HG03565 (cell line): Measurements from ENCODE around the gene CARMIL3.
A peak's percentile ranks its signal among the peaks of the same experiment; 100 is the strongest.

ENCODE experiments used
- ATAC-seq: cut with Tn5 transposase; IDR thresholded peaks from one replicate; pipeline ENCODE4 v1.9.1; 2021; ENCODE audit warnings: mild to moderate bottlenecking, moderate library complexity; ENCODE audit not compliant: unreplicated experiment

The CARMIL3 gene

DNA sequence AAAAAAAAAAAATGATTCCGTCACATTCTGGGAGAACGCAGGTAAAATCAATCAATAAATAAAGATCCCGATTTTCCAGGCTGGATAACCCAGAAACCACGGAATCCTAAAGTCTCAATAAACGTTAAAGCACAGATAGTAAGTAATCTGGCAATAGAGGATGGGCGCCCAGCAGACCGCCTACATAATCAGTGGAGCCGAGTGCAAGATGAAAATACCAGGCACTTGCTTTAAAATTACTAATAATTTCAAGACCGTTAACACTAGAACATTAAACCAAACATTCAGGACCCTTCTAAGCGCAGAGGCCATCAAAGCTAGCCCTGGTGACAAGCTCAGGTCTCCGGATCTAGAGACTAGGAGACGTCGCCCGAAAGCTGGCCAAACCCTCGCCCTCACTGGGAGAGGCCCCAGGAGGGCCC lies 61.6 kb downstream of the CARMIL3 start:
- no peak for ATAC-seq

DNA sequence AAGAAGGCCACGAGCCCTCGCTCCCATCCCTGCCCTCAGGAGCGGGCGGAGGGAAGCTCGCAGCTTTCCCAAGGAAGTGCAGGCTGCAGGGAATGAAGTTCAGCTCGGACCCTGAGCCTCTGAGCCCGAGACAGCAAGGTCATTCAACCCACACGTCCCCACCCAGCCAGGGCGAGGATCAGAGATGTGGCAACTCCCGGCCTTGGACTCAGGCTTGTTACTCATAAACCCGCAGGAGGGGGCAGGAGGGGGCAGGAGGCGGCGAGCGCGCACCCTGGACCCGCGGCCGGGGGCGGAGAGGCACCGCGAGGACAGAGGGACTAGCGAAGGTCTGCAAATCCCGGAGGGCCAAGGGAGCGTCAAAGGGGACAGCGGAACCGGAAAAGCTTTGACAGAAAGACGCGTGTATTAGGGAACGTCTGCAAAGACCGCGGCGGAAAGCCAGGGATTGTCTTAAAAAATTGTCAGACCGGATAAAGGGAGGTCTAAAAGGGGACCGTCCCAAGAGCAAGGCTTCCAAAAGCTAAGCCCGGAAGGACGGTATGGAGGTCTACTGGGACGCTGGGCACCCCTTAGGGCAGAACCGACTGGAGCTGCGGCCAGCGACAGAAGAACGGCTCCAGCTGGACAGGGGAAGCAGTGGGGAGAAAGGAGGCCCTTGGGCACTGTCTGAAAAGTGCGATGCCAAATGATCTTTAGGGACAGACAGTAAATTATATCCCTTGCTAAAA lies 62.2 kb downstream of the CARMIL3 start:
- peak; percentile 18 for ATAC-seq

DNA sequence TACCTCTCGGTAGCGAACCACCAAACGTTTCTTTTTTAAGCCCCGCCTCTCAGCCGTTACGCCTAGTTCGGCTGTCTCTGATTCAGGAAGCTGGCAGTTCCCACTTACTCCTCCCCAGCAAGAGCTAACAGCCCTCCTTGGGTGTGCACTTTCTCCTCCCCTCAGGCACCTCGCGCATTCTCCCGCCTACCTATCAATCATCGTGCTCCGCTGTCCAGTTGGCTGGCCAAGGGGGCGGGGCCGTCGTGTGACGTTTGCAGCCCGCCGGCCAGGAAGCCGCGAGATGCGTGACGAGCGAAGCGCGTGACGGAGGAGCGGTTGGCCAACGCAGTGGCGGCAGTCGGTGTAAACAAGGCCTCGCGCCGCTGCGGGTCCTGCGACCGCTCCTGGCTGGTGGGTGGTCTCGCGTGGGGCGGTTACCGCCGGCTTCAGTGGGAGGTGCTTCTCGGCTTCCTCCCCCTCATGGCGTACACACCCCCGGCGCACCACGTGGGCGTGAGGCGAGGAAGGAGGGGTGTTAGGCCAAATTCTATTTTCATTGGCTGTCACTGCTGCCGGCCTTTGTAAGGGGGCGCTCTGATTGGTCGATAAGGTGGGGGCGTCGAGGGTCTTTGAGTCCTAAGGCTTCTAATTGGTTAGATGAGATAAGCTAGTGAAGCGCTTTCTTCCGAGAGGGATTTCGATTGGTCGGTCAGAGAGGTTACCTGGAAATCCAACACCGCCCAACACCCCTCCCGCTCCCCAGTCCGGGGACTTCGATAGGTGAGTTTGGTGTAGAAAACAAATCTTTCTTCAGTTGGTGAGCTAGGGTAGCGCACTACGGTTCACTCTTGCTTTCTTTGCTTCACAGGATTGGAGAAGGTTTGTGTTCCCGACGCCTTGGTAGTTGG lies 63.0 kb downstream of the CARMIL3 start, which contains the start of the genes DCAF11 and NRL:
Gene DCAF11 (plus strand): TSS at position 246 of the 890 bp plus-strand sequence. CDS start 818 bp downstream, outside the sequence.
Gene NRL (minus strand): TSS at position 418 of the 890 bp plus-strand sequence. CDS start 32,101 bp downstream, outside the sequence.
- peak; percentile 77 for ATAC-seq

DNA sequence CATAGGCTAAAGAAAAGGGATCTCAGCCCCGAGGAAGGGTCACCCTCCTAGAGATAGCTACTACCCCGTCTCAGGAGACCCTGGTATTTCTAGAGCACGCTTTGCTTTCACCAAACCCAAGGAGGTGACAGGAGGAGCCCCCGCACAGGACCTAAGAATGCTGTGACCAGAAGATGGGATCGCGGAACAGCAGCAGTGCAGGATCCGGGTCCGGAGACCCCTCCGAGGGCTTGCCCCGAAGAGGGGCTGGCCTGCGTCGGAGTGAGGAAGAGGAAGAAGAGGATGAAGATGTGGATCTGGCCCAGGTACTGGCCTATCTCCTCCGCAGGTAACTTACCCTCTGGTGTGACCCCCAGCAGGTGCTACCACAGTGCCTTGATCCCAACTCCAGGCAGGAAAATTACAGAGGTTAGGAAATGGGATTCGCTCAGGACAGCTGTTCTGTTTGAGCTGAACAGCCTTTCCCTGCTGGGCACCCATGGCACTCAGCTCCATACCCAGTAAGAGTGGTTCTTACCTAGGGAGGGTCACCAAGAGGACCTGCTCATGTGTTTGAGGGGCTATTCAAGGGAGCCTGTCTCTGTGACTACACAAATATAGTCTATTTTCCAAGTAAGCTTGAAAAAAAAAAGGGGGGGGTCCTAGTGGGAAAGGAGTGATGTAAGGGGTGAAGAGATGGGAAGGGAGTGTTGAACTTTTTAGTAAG lies 63.8 kb downstream of the CARMIL3 start:
- no peak for ATAC-seq

DNA sequence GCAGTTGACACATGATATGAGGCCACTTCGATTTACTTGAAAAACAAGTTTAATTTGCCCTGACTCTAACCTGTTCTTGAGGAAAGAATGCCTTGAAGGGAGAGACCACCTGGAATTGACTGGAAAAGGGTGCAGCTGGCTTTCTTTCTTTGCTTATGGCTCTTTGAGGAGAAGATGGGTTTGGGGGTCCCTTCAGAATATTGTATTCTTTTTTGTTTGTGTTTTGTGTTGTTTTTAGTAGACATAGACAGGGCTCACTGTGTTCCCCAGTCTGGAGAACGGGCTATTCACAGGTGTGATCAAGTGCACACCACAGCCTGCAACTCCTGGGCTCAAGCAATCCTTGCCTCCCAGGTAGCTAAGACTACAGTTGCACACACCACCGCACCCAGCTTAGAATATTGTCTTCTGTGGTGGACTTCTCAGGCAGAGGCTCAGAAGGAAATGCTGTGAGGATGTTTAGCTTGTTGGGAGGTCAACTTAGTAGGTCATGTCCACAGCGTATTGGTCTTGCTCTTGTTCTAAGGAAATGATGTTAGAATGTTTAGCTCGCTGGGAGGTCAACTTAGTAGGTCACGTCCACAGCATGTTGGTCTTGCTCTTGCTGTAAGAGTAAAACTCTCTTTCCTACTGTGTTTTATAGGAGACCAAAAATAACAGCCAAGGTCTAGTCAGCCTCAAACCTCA lies 64.5 kb downstream of the CARMIL3 start:
- no peak for ATAC-seq

DNA sequence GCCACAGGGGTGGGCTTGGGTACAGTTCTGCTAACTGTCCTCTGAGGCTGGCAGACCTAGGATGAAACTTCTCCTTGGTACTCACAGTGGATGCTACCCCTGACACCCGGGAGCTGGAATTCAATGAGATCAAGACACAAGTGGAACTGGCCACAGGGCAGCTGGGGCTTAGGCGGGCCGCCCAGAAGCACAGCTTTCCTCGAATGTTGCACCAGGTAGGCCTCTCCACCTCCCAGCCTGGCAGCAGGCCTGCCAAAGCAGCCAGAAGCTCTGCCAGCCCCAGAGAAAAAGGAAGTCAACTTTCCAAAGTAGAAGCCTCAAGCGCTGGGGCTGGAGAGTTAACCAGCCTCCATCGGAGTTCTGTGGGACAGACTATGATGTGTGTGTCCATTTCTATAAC lies 65.4 kb downstream of the CARMIL3 start:
- no peak for ATAC-seq
